HTR-8/SVneo (cell line): ENCODE data around the gene ZNF746.
"Not testable (repeated sequence)": the region's sequence is repeated elsewhere in the genome, so short reads cannot be mapped to it uniquely, and the experiment has no call there.

ENCODE experiments used
- DNase-seq: peaks from one replicate; pipeline ENCODE4 v3.0.0; 2011; ENCODE audit warnings: low spot score, mixed read lengths; ENCODE audit not compliant: insufficient read length
- FAIRE-seq: peaks from 2 replicates; lab custom pipeline; 2011; peaks lifted over from hg19 to GRCh38; lab: Jason Lieb, UNC

Gene ZNF746

DNA sequence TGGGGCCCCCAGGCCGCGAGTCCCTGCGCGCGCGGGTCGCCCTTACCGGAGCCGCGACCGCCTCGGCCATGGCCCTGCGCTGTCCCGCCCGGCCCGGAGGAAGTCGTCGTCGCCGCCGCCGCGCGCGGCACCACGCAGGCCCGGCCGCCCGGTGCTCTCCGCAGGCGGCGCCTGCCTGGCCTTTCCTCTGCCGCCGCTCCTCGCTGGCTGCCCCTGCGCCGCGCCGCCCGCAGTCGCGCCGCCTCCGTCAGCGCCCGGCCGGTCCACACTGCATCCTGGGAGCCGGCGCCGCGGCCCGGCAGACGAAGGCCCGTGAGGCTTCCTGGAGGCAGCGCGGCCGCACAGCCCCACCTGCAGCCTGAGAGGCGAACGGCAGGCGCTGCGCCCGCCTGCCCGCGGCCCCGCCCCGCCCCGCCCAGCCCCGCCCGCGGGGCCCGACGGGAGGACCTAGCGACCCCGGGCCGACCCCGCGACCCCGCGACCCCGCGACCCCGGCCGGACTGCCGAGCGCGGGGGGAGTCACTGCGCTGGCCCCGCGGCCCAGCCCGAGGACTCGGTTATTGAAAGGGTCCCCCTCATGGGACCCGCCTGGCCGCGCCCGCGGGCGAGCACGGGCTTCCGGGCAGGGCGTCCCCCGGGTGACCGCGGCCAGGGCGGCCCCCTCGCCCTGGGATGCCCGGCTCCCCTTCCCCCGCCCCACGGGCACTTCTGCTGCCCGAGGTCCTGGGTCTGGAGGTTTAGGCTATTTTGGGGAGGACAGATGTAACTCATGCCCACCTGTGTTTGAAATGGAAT is at the start of gene ZNF746:
Gene ZNF746 (minus strand): TSS at position 343 of the 795 bp plus-strand sequence. CDS start 273 bp downstream, at position 70.
- FAIRE-seq (no peak), DNase-seq (peak; percentile 87)

DNA sequence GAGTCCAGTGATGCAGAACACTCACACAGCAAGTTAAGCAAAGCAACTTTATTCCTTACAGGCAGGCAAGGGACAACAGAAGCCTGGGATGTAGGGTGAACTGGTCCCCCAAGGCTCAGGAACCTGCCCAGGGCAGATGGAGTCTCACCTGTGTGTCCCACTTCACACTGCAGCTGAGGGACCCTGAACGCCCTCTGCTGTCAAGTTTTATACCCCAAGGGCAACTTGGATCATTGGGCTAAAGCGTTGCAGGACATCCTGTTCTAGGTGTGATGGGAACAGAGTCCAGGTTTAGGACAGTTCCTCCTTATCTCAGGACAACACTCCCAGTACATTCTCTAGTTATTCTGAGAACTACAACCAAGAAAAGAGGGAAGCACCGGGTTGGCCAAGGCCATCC is 49.5 kb upstream of the ZNF746 start:
- DNase-seq = no peak

DNA sequence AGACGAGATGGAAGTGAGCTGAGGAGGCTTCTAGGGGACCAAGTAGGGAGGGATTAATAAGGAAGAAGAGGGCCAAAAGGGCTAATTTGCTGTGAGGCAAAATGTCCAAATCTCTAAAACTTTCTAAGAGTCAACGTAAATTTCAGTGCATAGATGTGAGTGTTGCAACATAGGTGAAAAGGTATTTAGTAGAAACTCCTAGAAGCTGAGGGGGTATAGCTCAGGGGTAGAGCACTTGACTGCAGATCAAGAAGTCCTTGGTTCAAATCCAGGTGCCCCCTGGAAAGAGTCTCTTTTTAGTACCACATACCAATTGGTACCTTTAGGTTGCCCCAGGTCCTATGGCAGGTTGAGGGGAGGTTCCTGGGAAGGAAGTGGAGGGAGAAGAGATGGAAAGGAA is 48.7 kb upstream of the ZNF746 start:
- FAIRE-seq (no peak), DNase-seq (no peak)

More for the DNA sequence above, 49.5 kb upstream of the ZNF746 start:
- no peak for FAIRE-seq

DNA sequence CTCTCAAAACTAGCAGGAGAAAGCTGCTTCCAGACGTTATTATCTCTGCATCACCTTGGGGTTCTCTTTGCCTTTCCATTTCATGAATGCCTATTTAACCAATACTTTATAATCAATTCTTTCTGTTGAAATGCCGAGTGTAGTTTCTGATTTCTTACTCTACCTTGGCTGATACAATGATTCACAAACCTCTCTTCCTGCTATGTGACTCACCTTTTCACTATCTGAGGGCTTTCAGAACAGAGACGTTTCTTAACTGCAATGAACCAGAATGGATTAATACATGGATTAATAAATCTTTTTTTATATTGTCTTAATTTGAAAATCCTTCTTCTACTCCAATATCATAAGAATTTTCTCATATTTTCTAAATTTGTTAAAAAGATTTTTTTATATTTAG is 46.4 kb upstream of the ZNF746 start:
- FAIRE-seq = no peak
- DNase-seq = no peak

DNA sequence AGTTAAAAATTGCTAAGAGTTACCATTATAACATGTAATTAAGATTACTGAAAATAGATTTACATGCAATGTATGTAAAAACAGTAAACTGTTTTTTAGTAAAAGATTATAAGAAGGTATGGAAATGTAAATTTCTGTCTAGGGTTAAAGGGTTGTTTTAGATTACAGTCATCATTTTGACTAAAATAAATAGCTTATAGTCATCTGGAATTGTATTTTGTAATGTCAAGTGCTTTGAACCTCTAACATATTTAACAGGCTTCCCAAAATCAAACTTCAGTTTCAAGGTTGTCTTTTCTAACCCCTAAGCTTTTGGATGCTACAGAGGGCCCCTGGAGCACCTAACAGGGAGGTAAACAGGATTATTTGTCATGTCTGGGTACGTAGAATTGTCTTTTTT is 35.0 kb upstream of the ZNF746 start:
- FAIRE-seq = no peak
- DNase-seq = no peak

DNA sequence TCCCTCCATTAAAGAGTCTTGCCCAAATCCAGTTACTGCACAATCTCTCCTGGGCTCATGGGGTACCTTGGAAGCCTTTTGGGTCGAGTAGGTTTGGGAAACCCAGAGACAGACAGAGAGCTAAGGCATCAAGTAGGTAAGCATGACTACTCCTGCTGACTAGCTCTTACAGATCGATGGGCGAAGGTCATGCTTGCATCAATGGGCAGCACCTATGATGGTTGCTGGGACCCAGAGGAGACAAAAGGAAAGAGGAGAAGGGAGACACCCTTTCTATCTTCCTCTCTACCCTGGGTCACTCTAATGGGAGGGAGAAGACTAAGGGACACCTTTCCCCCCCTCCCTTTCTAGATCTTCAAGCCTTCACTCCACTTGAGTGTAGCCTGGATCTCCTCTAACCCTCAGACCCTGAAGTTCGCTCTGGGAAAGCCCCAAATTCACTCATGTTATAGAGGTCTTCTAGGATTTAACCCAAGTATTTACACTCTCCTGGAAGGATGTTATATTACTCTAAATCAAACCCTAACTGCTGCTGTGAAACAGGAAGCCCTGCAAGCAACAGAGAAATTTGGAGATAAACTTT is 31.6 kb upstream of the ZNF746 start:
- DNase-seq (no peak), FAIRE-seq (no peak)

DNA sequence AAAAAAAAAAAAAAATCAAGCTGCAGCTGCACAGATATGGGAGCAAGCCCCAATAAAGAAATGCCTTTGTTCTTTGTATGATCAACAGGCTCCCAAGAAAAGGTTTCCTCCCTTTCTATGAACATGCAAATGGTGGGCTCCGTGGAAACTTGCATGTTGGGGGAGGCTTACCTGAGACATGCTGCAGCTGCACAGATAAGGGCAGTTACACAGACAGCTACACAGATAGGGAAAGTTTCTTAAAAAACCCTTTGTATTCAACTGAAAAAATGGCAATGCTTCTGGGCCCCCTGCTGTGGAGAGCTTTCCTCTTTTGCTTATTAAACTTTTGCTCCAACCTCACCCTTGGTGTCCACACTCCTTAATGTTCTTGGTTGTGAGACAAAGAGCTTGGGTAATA is 29.8 kb upstream of the ZNF746 start:
- DNase-seq (no peak), FAIRE-seq (no peak)

DNA sequence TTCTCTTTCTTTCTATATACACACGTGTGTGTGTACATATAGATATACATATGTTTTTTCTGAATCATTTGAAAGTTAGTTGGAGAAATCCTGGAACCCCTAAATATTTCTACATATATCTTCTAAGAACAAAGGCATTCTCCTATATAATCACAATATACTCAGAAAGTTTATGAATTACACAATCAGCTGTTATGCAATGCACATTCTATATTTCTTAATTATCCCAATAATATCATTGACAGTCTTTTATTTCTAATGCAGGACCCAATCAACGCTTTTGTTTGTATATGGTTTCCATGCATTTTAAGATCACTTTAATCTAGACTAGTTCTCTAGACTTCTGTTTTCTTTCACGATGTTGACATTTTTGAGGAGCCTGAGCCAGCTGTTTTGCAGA is 27.7 kb upstream of the ZNF746 start:
- no peak for FAIRE-seq
- no peak for DNase-seq

DNA sequence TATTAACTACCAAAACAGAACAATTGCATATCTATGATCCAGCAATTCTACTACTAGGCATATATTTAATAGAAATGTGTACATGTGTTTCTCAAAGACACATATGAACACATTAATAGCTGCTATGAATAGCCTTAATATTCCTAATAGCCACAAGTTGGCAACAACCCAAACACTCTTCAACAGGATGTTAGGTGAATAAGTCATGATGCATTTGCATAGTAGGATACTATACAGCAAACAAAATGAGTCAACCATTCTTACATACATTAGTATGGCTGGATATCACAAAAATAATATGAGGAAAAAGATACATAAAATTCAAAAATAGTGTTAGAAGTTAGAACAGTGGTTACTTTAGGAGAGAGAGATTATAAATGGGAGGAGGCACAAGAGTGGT is 26.8 kb upstream of the ZNF746 start:
- no peak for DNase-seq
- no peak for FAIRE-seq

DNA sequence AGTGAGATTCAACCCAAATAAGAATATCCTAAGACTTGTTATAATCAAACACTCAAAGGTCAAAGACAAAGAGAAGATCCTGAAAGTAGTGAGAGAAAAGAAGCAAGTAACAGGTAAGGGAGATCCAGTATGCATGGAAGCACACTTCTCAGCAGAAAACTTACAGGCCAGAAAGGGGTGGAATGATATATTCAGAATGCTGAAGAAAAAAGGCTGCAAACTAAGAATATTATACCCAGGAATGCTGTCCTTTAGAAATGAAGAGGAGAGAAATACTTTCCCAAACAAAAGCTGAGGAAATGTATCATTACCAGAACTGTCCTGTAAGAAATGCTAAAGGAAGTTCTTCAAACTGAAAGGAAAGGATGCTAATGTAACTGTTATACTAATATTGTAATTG is 12.6 kb upstream of the ZNF746 start:
- FAIRE-seq = no peak
- DNase-seq = no peak

DNA sequence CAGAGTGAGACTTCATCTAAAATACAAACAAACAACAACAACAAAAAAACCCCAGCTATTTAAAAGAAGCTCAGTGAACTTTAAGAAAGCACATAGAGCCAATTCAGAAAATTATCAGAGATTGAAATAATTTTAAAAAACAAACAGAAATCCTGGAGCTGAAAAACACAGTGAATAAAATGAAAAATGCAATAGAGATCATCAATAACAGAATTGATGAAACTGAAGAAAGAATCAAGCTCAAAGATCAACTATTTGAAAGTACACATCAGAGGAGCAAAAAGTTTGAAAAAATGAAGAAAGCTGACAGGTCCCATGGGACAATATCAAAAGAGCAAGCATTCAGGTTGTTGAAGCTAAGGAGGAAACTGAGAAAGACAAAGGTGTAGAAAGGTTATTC is 12.2 kb upstream of the ZNF746 start:
- FAIRE-seq = no peak
- no peak for DNase-seq

DNA sequence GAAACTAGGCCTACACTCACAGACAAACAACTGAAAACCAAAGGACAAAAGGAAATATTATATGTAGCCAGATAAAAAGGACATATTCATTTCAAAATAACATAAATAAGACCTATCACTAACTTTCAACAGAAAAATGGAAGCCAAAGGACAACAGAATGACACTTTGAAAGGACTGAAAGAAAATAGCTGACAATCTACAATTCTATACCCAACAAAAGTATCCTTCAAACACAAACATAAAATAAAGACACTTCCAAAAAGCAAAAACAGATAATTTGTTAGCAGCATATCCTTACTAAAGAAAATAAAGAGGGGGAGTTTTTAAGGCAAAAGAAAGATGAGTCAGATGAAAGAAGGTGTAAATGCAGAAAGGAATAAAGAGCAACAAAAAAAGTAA is 7.9 kb upstream of the ZNF746 start:
- no peak for DNase-seq
- no peak for FAIRE-seq

DNA sequence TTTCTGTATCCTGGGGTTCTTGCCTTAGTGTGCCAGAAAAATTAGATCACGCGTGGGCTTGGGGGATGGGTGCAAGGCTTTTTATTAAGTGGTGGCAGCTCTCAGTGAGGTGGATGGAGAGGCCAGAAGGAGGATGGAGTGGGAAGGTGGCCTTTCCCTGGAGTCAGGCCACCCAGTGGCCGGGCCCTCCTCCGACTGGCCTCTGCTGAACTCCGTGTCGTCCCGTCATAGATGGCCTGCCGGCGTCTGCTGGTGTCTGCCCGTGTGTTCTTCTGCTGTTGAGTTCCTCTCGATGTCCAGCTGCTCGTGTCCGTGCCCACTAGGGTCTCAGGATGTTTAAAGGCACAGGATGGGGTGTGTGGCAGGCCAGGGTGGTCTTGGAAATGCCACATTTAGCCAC is 4.0 kb upstream of the ZNF746 start:
- FAIRE-seq = no peak
- no peak for DNase-seq

DNA sequence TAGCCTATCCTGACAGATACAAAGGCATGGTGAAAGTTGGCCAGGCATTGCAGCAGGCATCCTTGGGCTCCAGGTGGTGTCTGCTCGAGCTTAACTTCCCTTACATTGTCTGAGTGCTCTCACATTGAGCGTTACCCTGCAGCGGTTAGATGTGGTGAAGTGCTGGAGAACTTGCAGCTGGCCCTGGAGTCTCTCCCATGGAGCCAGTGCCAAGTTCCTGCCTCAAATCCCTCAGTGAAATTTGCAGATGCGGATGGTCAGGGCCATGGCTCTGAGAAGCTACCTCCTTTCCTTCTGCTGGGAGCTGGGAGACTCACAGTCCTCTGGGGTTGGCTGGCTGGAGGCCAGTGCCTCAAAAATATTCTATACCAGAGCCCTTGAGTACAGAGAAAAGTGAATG is 3.3 kb upstream of the ZNF746 start:
- DNase-seq = no peak
- no peak for FAIRE-seq

DNA sequence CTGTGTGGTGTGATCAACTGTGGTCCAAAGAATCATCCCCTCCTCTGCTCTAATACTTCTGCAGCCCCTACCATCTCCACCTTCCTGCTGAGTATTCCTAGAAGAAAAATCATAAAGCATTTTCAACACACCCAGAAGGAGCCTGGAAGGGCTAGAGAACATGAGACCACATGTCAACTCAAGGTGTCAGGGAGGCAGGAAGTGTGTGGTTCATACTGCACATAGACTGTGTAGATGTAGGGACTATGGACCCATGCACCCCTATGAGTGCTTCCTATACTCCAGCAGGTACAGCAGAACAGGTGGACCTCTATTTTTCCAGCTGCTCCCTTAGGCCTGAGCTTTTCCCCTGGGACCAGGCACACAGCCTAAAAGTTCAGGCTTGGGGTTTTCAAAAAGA is 2.6 kb upstream of the ZNF746 start:
- no peak for FAIRE-seq
- no peak for DNase-seq

DNA sequence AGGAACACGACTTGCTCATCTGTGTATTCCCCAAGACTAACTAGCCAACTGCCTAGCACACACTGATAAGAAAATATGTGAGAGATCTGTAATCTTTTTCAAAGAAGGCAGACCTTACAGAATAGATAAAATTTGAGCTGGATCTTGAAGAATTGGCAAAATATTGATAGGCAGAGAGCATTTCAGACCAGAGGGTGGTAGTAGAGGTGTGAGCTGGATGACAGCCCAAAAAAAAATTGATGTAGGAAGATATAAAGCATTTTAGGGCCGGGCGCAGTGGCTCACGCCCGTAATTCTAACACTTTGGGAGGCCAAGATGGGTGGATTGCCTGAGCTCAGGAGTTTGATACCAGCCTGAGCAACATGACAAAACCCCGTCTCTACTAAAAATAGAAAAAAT is 1.2 kb upstream of the ZNF746 start:
- no peak for FAIRE-seq
- no peak for DNase-seq

DNA sequence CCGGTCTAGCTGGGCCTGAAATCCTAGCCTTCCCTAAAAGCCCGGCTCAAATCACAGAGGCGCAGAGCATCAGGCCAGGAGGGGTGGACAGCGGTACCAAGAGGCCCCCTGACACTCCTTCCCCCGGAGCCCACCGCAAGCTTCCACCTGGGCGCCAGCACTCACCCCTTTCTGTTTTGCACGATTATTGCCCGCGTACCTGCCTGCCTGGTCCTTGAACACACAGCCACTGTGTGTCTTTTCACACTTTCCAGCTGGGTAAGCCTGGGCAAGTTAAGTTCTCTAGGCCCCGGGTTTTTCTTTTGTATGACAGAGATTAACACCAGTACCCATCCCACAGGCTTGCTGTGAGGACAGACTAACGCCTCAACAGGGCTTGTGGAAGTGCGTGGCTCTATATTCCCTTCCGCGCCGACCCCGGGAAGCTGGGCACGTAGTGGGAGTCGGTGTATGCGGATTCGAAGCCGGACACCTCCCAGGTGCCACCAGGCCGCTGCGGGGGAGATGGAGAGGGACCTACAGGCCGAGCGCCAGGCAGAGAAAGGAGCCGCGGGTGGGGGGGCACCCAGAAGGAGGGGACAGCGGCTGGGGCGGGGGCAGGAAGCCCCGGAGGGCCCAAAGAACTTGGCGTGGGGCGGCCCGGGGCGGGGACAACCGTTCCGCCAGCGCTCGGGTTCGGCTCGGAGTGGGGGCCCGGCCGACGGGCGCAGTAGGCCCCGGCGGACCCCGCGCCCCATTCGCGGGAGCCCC is 792 bp downstream of the ZNF746 start:
- DNase-seq = peak; percentile 14
- no peak for FAIRE-seq

DNA sequence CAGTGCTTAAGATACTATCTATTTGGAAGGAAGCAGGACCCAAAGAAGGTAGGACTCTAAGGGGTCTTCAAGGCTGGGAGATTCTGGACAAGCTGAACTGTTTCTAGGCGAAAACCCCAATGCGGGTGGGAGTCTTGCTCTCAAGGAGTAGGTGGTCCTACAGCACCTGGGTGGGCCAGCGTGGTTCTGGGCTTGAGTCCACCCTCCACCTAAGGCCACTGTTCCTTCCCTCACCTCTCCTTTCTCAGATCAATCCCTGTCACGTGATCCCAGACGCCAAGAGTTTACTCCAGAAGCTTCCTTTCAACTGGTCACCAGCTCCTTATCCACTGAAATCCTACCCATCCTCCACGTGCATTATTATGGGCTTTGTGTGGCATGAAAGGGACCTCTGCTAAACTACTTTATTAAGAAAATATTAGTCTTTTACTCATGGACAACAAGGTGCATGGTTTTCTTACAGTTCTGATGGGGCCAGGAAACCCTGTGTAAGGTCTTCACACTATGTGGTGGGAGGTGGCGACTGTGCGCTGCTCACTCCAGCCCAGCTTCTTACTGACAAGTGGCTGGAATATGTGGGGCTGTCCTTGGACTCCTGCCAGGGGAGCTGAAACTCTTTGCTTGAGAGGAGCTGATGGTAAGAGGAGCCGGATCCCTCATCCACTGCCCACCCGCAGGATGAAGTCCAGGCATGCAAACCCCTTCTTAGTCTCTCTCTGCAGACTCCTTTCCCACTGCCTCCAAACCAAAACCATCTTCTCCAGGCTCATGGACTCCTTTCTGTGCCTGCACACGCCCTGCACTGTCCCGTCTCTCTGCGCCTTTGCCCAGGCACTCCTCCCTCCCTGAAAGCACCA is 1.6 kb downstream of the ZNF746 start:
- FAIRE-seq (no peak), DNase-seq (no peak)

DNA sequence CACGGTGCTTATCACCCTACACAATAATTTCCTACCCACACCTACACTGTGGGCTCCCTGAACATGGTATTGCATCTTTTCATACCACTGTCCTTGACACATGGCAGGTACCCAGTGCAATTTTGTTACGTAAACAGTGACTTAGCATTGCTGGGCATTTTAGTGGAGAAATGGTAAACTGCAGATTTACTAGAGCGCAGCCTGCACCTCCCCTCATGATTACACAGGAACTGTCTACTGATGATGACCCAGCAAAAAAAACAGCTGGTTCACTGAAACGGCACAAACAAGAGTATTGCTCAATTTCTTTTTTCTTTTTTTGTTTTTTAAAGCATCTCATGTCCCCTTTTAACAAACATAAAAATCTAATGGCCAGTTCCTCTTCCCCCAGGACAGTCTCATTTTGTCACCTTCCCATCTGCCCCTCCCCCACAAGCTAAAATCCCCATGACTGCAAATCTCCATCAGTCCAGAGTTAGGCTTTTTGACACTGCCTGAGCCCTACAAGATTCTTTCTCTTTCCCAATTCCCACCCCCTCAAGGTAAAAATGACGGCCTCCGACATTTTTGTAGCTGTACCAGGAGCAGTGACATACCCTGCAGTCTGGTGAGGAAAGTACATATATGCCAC is 2.8 kb downstream of the ZNF746 start:
- FAIRE-seq = no peak

DNA sequence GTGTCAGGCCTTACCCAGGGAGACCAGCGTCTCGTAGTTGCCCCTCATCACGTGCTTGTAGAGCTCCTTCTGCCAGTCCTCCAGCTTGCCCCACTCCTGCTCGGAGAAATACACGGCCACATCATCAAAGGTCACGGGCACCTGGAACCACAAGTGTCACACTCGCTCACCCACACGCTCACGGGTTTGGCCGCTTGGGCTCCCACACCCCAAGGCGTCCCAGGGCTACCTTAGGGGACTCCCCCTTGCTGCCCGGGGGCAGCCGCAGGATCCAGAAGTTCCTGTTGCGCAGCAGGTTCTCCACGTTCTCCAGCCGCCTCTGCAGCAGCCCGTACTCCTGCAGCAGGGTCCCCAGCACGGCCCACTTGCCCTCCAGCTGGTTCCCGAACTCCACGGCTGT is 3.6 kb downstream of the ZNF746 start:
- FAIRE-seq, DNase-seq: not testable (repeated sequence)

More for the DNA sequence above, 2.8 kb downstream of the ZNF746 start:
- DNase-seq = no peak
